ENCODE data around the gene NBAS.

DNA sequence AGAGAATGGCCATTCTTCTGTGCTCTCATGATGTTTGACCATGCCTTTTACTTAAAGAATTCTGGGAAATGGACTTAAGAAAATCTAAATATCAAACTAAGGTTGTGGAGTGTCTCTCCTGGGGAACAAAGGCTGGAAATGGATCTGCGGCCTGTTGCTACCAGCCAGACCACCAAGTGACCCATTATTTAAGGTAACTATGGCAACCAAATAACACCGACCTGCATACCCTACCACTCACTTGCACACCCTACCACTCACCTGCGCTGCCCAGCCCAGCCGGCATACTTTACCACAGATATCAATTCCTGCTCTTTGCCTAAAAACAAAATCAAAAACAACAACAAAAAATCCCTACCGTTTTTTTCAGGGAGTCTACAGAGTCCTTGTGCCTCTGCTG, 203.2 kb downstream of the NBAS start:
- TF ChIP-seq, protein P1, sequence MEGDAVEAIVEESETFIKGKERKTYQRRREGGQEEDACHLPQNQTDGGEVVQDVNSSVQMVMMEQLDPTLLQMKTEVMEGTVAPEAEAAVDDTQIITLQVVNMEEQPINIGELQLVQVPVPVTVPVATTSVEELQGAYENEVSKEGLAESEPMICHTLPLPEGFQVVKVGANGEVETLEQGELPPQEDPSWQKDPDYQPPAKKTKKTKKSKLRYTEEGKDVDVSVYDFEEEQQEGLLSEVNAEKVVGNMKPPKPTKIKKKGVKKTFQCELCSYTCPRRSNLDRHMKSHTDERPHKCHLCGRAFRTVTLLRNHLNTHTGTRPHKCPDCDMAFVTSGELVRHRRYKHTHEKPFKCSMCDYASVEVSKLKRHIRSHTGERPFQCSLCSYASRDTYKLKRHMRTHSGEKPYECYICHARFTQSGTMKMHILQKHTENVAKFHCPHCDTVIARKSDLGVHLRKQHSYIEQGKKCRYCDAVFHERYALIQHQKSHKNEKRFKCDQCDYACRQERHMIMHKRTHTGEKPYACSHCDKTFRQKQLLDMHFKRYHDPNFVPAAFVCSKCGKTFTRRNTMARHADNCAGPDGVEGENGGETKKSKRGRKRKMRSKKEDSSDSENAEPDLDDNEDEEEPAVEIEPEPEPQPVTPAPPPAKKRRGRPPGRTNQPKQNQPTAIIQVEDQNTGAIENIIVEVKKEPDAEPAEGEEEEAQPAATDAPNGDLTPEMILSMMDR (IDR thresholded peaks at IDR 0.05; ENCODE audit: low read depth, low read length): no peak
- no peak for TF ChIP-seq EZH2phosphoT487 (IDR thresholded peaks at IDR 0.05; ENCODE audit: low read depth)
